ENCODE measurements around the gene TRIM28. TPM values are rescaled to one million over a fixed set of nuclear protein-coding genes. Genes with fewer than 3 reads are reported as not detected.
A peak's percentile ranks its signal among the peaks of the same experiment; 100 is the strongest.

TRIM28 gene
- total RNA-seq, 1 donor from 2014 or later: 679 TPM

GRCh38 chr19:58522709-58523108 is 21.2 kb upstream of the TRIM28 start:
- no peak for DNase-seq (ENCODE audit: extremely low spot score, unreplicated experiment)
- Mint-ChIP-seq H3K27ac (no peak overlapping the region), H3K4me3 (no peak overlapping the region), H3K27me3 (no peaks in the 10 kb centered on the region), H3K9me3 (no peaks in the 10 kb centered on the region), H3K4me1 (ENCODE audit: unreplicated experiment) (peaks cover 13% of the 10 kb centered on the region), H3K36me3 (no peaks in the 10 kb centered on the region)
- no peak for TF ChIP-seq CTCF (conservative IDR thresholded peaks at IDR 0.05)

- no peak overlapping the region for H3K27ac Mint-ChIP-seq
- no peaks in the 10 kb centered on the region for H3K9me3 Mint-ChIP-seq
- DNase-seq (ENCODE audit: extremely low spot score, unreplicated experiment): no peak
- no peaks in the 10 kb centered on the region for H3K4me1 Mint-ChIP-seq (ENCODE audit: unreplicated experiment)
- H3K27me3 Mint-ChIP-seq: peaks cover 13% of the 10 kb centered on the region
- H3K36me3 Mint-ChIP-seq: no peaks in the 10 kb centered on the region
- no peak overlapping the region for H3K4me3 Mint-ChIP-seq
- TF ChIP-seq CTCF (conservative IDR thresholded peaks at IDR 0.05): no peak
Measured at GRCh38 chr19:58529405-58529804, 14.5 kb upstream of the TRIM28 start.

- Mint-ChIP-seq H3K27ac (no peak overlapping the region), H3K36me3 (no peaks in the 10 kb centered on the region), H3K4me3 (no peak overlapping the region), H3K4me1 (ENCODE audit: unreplicated experiment) (no peaks in the 10 kb centered on the region), H3K27me3 (peaks cover 13% of the 10 kb centered on the region), H3K9me3 (no peaks in the 10 kb centered on the region)
- DNase-seq (ENCODE audit: extremely low spot score, unreplicated experiment): no peak
- TF ChIP-seq CTCF (conservative IDR thresholded peaks at IDR 0.05): no peak
Measured at GRCh38 chr19:58531034-58531840, 12.6 kb upstream of the TRIM28 start.

GRCh38 chr19:58535857-58536256 is 8.0 kb upstream of the TRIM28 start:
- peaks cover 20% of the 10 kb centered on the region for H3K27me3 Mint-ChIP-seq
- H3K9me3 Mint-ChIP-seq: no peaks in the 10 kb centered on the region
- H3K4me3 Mint-ChIP-seq: no peak overlapping the region
- no peak for DNase-seq (ENCODE audit: extremely low spot score, unreplicated experiment)
- no peaks in the 10 kb centered on the region for H3K36me3 Mint-ChIP-seq
- TF ChIP-seq CTCF (conservative IDR thresholded peaks at IDR 0.05): no peak
- H3K4me1 Mint-ChIP-seq (ENCODE audit: unreplicated experiment): peaks cover 4% of the 10 kb centered on the region
- H3K27ac Mint-ChIP-seq: no peak overlapping the region

GRCh38 chr19:58536852-58537798 is 6.7 kb upstream of the TRIM28 start:
- TF ChIP-seq CTCF (conservative IDR thresholded peaks at IDR 0.05): no peak
- Mint-ChIP-seq H3K4me1 (ENCODE audit: unreplicated experiment) (peaks cover 4% of the 10 kb centered on the region), H3K4me3 (no peak overlapping the region), H3K9me3 (no peaks in the 10 kb centered on the region), H3K27ac (peak overlapping the region; percentile 79), H3K36me3 (no peaks in the 10 kb centered on the region), H3K27me3 (peaks cover 11% of the 10 kb centered on the region)
- DNase-seq (ENCODE audit: extremely low spot score, unreplicated experiment): no peak
